Measurements from ENCODE around the gene PHTF2. TPM values are rescaled to one million over a fixed set of nuclear protein-coding genes. Genes with fewer than 3 reads are reported as not detected.

Gene PHTF2
- total RNA-seq (10 to 100 TPM; 38.0 to 38.4 TPM), polyA plus RNA-seq (10 to 100 TPM in 1 of 2 donors, 1 to 10 TPM in 1; 8.8 to 14.1 TPM)
- long read RNA-seq, donor 1, full-length matches to known transcripts: 9 of 31 reads
- long read RNA-seq, donor 1, partial matches to known transcripts: 10 of 31 reads
- long read RNA-seq, donor 1, other reads (novel, unspliced or antisense): 12 of 31 reads
- long read RNA-seq, donor 2, full-length matches to known transcripts: 5 of 21 reads
- long read RNA-seq, donor 2, partial matches to known transcripts: 5 of 21 reads
- long read RNA-seq, donor 2, other reads (novel, unspliced or antisense): 11 of 21 reads

DNA sequence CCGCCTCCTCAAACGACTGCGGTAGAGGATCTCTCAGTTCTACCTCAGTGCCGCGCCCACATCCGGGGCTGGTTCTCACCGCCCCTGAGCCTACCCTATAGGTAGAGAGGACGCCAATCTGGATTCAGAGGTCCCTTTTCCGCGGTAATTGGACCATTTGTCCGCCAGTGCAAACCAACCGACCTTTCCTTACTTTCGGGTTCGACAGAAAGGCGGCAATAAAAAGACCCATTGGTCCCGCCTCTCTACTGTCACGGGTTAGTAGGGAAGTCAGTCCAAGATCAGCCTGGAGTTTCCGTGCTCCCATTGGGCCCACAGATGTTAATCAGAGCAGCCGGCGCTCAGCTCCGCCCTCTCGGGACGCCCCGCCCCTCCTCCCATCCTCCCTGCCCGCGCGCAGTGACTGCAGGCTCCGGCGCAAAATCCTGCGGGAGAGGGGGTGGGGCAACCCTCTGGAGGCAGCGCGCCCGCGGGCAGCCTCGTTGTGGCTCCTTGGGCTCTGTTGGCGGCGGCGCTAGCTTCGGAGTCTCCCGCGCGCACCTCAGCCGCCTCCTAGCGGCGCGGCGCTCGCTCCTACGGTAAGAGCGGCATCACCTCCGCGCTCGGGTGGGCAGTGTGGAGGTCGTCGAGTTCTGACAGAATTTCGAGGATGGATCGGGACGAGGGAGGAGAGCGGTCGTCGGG lies at the start of gene PHTF2, which contains the start of gene TMEM60:
Gene PHTF2, plus strand, starts transcription at position 380 of the 684 bp plus-strand sequence.
Gene TMEM60, minus strand, starts transcription at position 41 of the 684 bp plus-strand sequence. CDS start 4,061 bp downstream, outside the sequence.
- no peaks in the 10 kb centered on the region for H3K9me3 ChIP-seq (ENCODE audit: control insufficient read depth, low read length)
- ATAC-seq (ENCODE audit: low FRiP score): peak; percentile 99
- intact Hi-C loops (cut with DNase I): loop anchor here in 1 of 2 donors (5.0 kb wide), 2 partner anchors 101 to 114 kb away; partner anchors contain the start of gene RSBN1L
- H3K4me1 ChIP-seq (ENCODE audit: control insufficient read depth in 1 of 2, insufficient read depth in 2 of 2, low read length in 2 of 2): no peaks in the 10 kb centered on the region
- peak; percentile 99 to 100 for DNase-seq
- WGBS, 2 donors: 0% methylated on average over 60 to 61 of the region's 61 CpGs
- H3K27me3 ChIP-seq (ENCODE audit: control insufficient read depth in 1 of 2, insufficient read depth in 2 of 2, low read length in 1 of 2): no peaks in the 10 kb centered on the region
- peak within 1 kb of the TSS; percentile 79 to 81 for H3K4me3 ChIP-seq (ENCODE audit: low read length in 2 of 2)
- H3K27ac ChIP-seq (ENCODE audit: low read depth in 1 of 2, low read length in 2 of 2): peak within 1 kb of the TSS in 1 of 2 donors; percentile 79
- no peaks in the 10 kb centered on the region for H3K36me3 ChIP-seq (ENCODE audit: control insufficient read depth in 1 of 2, insufficient read depth in 2 of 2, low read length in 1 of 2)

DNA sequence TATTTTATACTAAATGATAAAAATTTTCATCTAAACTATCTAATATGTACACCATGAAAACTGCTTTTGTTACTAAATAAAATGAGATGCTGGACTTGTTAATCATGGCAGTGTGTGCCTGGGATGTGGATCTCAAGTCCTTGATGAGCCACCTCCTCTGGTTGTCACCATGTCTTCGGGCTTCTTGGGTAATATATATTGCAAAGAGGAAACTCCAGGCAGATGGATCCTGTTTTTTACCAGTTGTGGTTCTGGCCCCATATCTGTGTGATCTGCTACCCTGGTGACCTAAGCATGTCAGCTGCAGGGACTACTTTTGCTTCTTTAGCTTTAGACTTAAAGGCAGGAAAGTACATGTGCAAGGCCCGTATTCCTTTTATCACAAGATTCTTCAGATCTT lies 46.6 kb upstream of the PHTF2 start:
- DNase-seq (no peak), ATAC-seq (ENCODE audit: low FRiP score) (no peak)
- Histone ChIP-seq H3K36me3 (ENCODE audit: control insufficient read depth in 1 of 2, insufficient read depth in 2 of 2, low read length in 1 of 2) (no peaks in the 10 kb centered on the region), H3K27ac (ENCODE audit: low read depth in 1 of 2, low read length in 2 of 2) (no peak overlapping the region), H3K4me3 (ENCODE audit: low read length in 2 of 2) (no peak overlapping the region), H3K9me3 (ENCODE audit: control insufficient read depth, low read length) (no peaks in the 10 kb centered on the region), H3K4me1 (ENCODE audit: control insufficient read depth in 1 of 2, insufficient read depth in 2 of 2, low read length in 2 of 2) (no peaks in the 10 kb centered on the region), H3K27me3 (ENCODE audit: control insufficient read depth in 1 of 2, insufficient read depth in 2 of 2, low read length in 1 of 2) (no peaks in the 10 kb centered on the region)
- 75 to 82% methylated on average over 2 of the region's 2 CpGs for WGBS, 2 donors
- intact Hi-C loops (cut with DNase I): loop anchor here in 1 of 2 donors (5.0 kb wide), 1 partner anchor 35 kb away; no protein-coding TSS in a partner anchor

DNA sequence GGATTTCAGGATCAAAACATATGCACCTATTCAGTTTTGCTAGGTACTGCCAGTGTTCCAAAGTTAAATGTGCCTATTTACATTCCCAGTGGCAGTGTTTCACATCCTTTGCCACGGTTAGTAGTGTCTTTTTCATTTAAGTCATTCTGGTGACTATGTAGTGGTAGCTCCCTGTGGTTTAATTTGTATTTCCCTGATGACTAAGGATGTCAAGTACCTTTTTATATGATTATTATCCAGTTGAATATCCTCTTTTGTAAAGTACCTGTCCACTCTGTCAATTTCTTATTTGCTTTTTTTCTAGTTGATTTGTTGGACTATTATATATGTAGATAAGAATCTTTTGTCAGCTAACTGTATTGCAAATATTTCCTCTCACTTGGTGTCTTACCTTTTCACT lies 45.4 kb upstream of the PHTF2 start:
- Histone ChIP-seq H3K4me3 (ENCODE audit: low read length in 2 of 2) (no peak overlapping the region), H3K9me3 (ENCODE audit: control insufficient read depth, low read length) (no peaks in the 10 kb centered on the region), H3K27ac (ENCODE audit: low read depth in 1 of 2, low read length in 2 of 2) (no peak overlapping the region), H3K36me3 (ENCODE audit: control insufficient read depth in 1 of 2, insufficient read depth in 2 of 2, low read length in 1 of 2) (no peaks in the 10 kb centered on the region), H3K27me3 (ENCODE audit: control insufficient read depth in 1 of 2, insufficient read depth in 2 of 2, low read length in 1 of 2) (no peaks in the 10 kb centered on the region), H3K4me1 (ENCODE audit: control insufficient read depth in 1 of 2, insufficient read depth in 2 of 2, low read length in 2 of 2) (no peaks in the 10 kb centered on the region)
- ATAC-seq (ENCODE audit: low FRiP score): no peak
- 61 to 65% methylated on average over 1 of the region's 1 CpG for WGBS, 2 donors
- DNase-seq: no peak
- intact Hi-C loops (cut with DNase I): loop anchor here in 1 of 2 donors (5.0 kb wide), 1 partner anchor 36 kb away; no protein-coding TSS in a partner anchor

DNA sequence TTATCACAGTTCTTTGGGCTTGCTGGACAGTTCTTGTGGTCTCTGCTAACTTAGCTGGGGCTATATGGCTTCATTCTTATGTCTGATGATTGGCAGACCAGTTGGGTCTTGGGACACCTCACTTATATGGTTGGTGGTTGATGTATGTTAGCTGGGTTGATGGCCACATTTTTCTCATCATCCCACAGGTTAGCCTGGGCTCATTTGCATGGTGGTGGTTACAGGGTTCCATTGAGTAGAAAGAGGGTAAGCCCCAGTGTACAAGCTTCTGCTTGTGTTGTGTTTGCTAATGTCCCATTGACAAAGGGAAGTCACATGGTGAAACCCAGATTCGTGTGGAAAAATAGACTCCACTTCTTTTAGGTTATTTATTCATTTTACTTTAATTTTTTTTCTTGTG lies 41.0 kb upstream of the PHTF2 start:
- no peaks in the 10 kb centered on the region for H3K4me1 ChIP-seq (ENCODE audit: control insufficient read depth in 1 of 2, insufficient read depth in 2 of 2, low read length in 2 of 2)

DNA sequence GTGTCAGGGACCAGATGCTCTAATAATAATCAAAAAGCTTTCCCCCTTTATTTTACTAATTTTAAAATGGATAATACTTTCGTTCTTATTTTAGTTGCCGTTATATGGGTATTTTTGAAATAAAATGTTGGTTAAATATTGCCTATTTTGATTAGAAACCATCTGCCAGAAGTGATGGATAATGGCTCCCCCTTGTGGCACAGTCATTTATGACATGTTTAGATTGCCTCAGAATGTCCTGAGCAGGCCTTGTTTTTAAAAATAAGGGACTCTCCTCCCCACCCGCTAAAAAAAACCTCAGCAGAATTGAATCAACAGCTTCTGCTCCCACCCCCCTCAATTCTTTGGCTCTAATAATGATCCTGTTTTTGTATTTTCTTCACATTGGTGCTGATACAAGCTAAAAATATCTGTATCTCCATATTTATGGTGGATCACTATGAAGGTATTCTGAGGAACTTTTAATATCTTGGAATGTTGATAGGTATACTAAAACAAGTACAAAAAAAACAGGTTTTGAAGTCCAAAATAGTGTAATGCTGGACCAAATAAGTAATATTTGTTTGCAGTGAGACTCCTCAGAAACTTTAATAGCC lies 39.2 kb upstream of the PHTF2 start:
- no peak overlapping the region for H3K27ac ChIP-seq (ENCODE audit: low read depth in 1 of 2, low read length in 2 of 2)
- ATAC-seq (ENCODE audit: low FRiP score) (peak; percentile 88), DNase-seq (no peak)
- H3K36me3 ChIP-seq (ENCODE audit: control insufficient read depth in 1 of 2, insufficient read depth in 2 of 2, low read length in 1 of 2): no peaks in the 10 kb centered on the region
- H3K4me3 ChIP-seq (ENCODE audit: low read length in 2 of 2): no peak overlapping the region
- intact Hi-C loops (cut with DNase I): loop anchor here (2.0 to 5.0 kb wide), 2 partner anchors 107 kb away; no protein-coding TSS in a partner anchor
- H3K4me1 ChIP-seq (ENCODE audit: control insufficient read depth in 1 of 2, insufficient read depth in 2 of 2, low read length in 2 of 2): peaks cover 0 to 4% of the 10 kb centered on the region in 2 donors
- WGBS, 2 donors: 0 to 1% methylated on average over 3 of the region's 3 CpGs
- H3K9me3 ChIP-seq (ENCODE audit: control insufficient read depth, low read length): no peaks in the 10 kb centered on the region
- H3K27me3 ChIP-seq (ENCODE audit: control insufficient read depth in 1 of 2, insufficient read depth in 2 of 2, low read length in 1 of 2): no peaks in the 10 kb centered on the region

More for the DNA sequence above, 41.0 kb upstream of the PHTF2 start:
- no peak overlapping the region for H3K4me3 ChIP-seq (ENCODE audit: low read length in 2 of 2)
- 6 to 15% methylated on average over 1 of the region's 1 CpG for WGBS, 2 donors
- H3K9me3 ChIP-seq (ENCODE audit: control insufficient read depth, low read length): no peaks in the 10 kb centered on the region
- DNase-seq (no peak), ATAC-seq (ENCODE audit: low FRiP score) (no peak)
- H3K27ac ChIP-seq (ENCODE audit: low read depth in 1 of 2, low read length in 2 of 2): no peak overlapping the region
- intact Hi-C loops (cut with DNase I): loop anchor here in 1 of 2 donors (5.0 kb wide), 1 partner anchor 105 kb away; no protein-coding TSS in a partner anchor
- no peaks in the 10 kb centered on the region for H3K36me3 ChIP-seq (ENCODE audit: control insufficient read depth in 1 of 2, insufficient read depth in 2 of 2, low read length in 1 of 2)
- H3K27me3 ChIP-seq (ENCODE audit: control insufficient read depth in 1 of 2, insufficient read depth in 2 of 2, low read length in 1 of 2): no peaks in the 10 kb centered on the region

DNA sequence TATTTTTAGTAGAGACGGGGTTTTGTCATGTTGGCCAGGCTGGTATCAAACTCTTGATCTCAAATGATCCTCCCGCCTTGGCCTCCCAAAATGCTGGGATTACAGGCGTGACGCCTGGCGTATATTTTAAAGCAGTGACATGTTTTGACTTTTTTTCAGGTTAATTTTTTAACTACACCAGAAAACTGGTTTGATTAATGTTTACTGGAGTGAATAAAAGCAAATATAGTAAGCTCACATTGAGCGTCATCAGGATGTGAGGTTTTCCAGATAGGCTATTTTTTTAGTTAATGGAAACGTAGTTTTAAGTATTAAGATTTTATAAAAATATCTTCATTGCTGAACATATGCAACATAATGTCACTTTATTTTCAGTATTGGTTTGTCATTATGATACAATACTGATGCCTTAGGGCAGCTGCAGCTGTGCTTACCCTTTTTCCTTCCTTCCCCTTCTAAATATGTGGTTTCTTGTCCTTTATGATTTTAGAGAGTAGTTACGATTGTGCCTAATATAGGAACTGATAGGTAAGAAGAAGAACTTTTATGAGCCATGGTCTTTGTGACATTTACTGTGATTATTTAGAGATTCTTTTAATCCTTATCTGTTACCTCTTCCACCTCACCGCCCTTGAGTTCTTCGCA lies 37.6 kb upstream of the PHTF2 start:
- no peak for DNase-seq
- 86% methylated on average over 10 of the region's 10 CpGs for WGBS, 2 donors
- no peaks in the 10 kb centered on the region for H3K36me3 ChIP-seq (ENCODE audit: control insufficient read depth in 1 of 2, insufficient read depth in 2 of 2, low read length in 1 of 2)
- H3K4me1 ChIP-seq (ENCODE audit: control insufficient read depth in 1 of 2, insufficient read depth in 2 of 2, low read length in 2 of 2): peaks cover 0 to 4% of the 10 kb centered on the region in 2 donors
- no peak for ATAC-seq (ENCODE audit: low FRiP score)
- no peaks in the 10 kb centered on the region for H3K27me3 ChIP-seq (ENCODE audit: control insufficient read depth in 1 of 2, insufficient read depth in 2 of 2, low read length in 1 of 2)
- no peaks in the 10 kb centered on the region for H3K9me3 ChIP-seq (ENCODE audit: control insufficient read depth, low read length)
- intact Hi-C loops (cut with DNase I): no loop called here
- no peak overlapping the region for H3K4me3 ChIP-seq (ENCODE audit: low read length in 2 of 2)
- H3K27ac ChIP-seq (ENCODE audit: low read depth in 1 of 2, low read length in 2 of 2): no peak overlapping the region

DNA sequence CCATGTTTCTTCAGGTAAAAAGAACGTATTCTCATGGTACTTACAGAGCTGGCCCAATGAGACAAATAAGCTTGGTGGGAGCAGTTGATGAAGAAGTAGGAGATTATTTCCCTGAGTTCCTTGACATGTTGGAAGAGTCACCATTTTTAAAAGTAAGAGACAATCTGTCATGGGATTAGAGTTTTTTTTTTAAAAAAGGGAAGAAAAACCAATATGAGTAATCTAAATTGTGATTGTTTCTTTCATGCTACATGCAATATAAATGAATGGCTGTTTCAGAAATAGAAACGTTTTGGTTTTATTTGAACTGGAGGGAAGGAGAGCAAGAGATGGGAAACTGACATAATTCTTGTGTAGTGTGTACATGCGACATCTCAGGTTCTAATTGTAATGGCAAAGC lies 33.1 kb upstream of the PHTF2 start:
- no peaks in the 10 kb centered on the region for H3K9me3 ChIP-seq (ENCODE audit: control insufficient read depth, low read length)
- intact Hi-C loops (cut with DNase I): no loop called here
- H3K27me3 ChIP-seq (ENCODE audit: control insufficient read depth in 1 of 2, insufficient read depth in 2 of 2, low read length in 1 of 2): no peaks in the 10 kb centered on the region
- H3K27ac ChIP-seq (ENCODE audit: low read depth in 1 of 2, low read length in 2 of 2): no peak overlapping the region
- no peak overlapping the region for H3K4me3 ChIP-seq (ENCODE audit: low read length in 2 of 2)
- H3K36me3 ChIP-seq (ENCODE audit: control insufficient read depth in 1 of 2, insufficient read depth in 2 of 2, low read length in 1 of 2): peaks cover 0 to 2% of the 10 kb centered on the region in 2 donors
- ATAC-seq (ENCODE audit: low FRiP score): no peak
- no peak for DNase-seq
- peaks cover 0 to 4% of the 10 kb centered on the region in 2 donors for H3K4me1 ChIP-seq (ENCODE audit: control insufficient read depth in 1 of 2, insufficient read depth in 2 of 2, low read length in 2 of 2)
- 55 to 61% methylated on average over 3 of the region's 3 CpGs for WGBS, 2 donors

All from aorta (tissue), 5 donors.